ENCODE results near the gene LRMDA. TPM values are rescaled to one million over a fixed set of nuclear protein-coding genes. Genes with fewer than 3 reads are reported as not detected.

Gene LRMDA
- total and polyA plus RNA-seq, 2 of the 8 experiments (the other 6 are each of a cell fraction or from before 2014, with no cell fraction given) = 0.86 to 2.8 TPM

GRCh38 chr10:76089556-76090180, 658.2 kb downstream of the LRMDA start:
- Histone ChIP-seq H3K4me1 (replicated peaks in 1 of 4; ENCODE audit: control insufficient read depth in 3 of 4, insufficient read depth in 4 of 4, low read length in 3 of 4) (peaks cover 0 to 8% (median 3%) of the 10 kb centered on the region in 4 experiments; a peak in 4 of 7 replicates), H3K4me3 (ENCODE audit: extremely low read depth in 1 of 4, insufficient read depth in 2 of 4, low read depth in 3 of 4, low read length in 4 of 4) (no peak overlapping the region), H3K27ac (ENCODE audit: low read depth, low read length) (no peak overlapping the region), H3K79me2 (ENCODE audit: control insufficient read depth in 1 of 2, insufficient read depth in 2 of 2, low read length in 2 of 2) (no peaks in the 10 kb centered on the region), H2AFZ (ENCODE audit: low read length) (no peak overlapping the region), H3K27me3 (replicated peaks in 1 of 4; ENCODE audit: control insufficient read depth in 3 of 4, extremely low read depth in 1 of 4, insufficient read depth in 3 of 4, low read length in 3 of 4) (peaks cover 0 to 5% (median 3%) of the 10 kb centered on the region in 4 experiments; a peak in 2 of 7 replicates), H2BK15ac (ENCODE audit: low read length) (no peak overlapping the region), H2AK5ac (ENCODE audit: low read depth, low read length) (no peak overlapping the region), H3K23me2 (ENCODE audit: low read depth, low read length) (no peaks in the 10 kb centered on the region; the same call in 1 of the 2 replicates), H4K91ac (replicated peaks; ENCODE audit: insufficient read length, low read length) (no peak overlapping the region), H4K8ac (ENCODE audit: extremely low read depth, insufficient read depth, low read length) (no peak overlapping the region), H2BK12ac (ENCODE audit: low read depth, low read length) (no peak overlapping the region), H3K9me3 (ENCODE audit: insufficient read depth in 2 of 2, low read depth in 1 of 2, low read length in 1 of 2) (no peaks in the 10 kb centered on the region), H3K18ac (ENCODE audit: extremely low read depth, low read length) (no peak overlapping the region), H2BK20ac (ENCODE audit: low read length) (no peak overlapping the region), H3K79me1 (ENCODE audit: low read depth, low read length) (no peaks in the 10 kb centered on the region), H3K56ac (replicated peaks; ENCODE audit: insufficient read length, low read depth, low read length) (no peak overlapping the region), H3K14ac (ENCODE audit: insufficient read length) (no peak overlapping the region), H3K4me2 (ENCODE audit: insufficient read depth in 1 of 2, low read depth in 2 of 2, low read length in 2 of 2) (no peak overlapping the region), H4K5ac (ENCODE audit: insufficient read length, low read depth, low read length) (no peak overlapping the region), H2BK120ac (replicated peaks; ENCODE audit: low read depth, low read length) (no peak overlapping the region), H3K4ac (replicated peaks; ENCODE audit: insufficient read length, low read depth, low read length) (no peak overlapping the region), H3K9ac (replicated peaks in 1 of 4; ENCODE audit: extremely low read depth in 1 of 4, low read depth in 3 of 4, low read length in 3 of 4) (no peak overlapping the region), H2BK5ac (ENCODE audit: low read depth, low read length) (no peak overlapping the region), H3K36me3 (ENCODE audit: control insufficient read depth in 2 of 4, insufficient read depth in 4 of 4, low read length in 3 of 4) (no peaks in the 10 kb centered on the region), H4K20me1 (replicated peaks in 1 of 2; ENCODE audit: control insufficient read depth in 1 of 2, insufficient read depth in 2 of 2, low read length in 2 of 2) (no peaks in the 10 kb centered on the region), H3K23ac (ENCODE audit: insufficient read length) (no peak overlapping the region)
- no peak for DNase-seq (ENCODE audit: low read depth in 1 of 2, low spot score in 2 of 2)
- FAIRE-seq = no peak
- WGBS, 2 experiments (ENCODE audit: extremely low coverage in 1 of 2, insufficient coverage in 1 of 2, insufficient read length in 1 of 2, insufficient replicate concordance in 2 of 2, low coverage in 1 of 2, low lambda C conversion rate in 2 of 2, missing lambda C conversion rate in 1 of 2) = 88% methylated on average over 12 of the region's 12 CpGs; no CpG with 5 or more reads in 1 of the 2 experiments
- POLR2A ChIA-PET (ENCODE audit: partially characterized antibody) = no interaction called here
- CTCF ChIA-PET (ENCODE audit: partially characterized antibody) = interaction anchor here (0.6 to 1.7 kb wide), 3 partner anchors 209 to 385 kb away, joined by 3 to 9 read pairs (median 3); no protein-coding TSS in a partner anchor
- TF ChIP-seq CHD2 (IDR thresholded peaks at IDR 0.05; ENCODE audit: low read length) (no peak), TEAD4 (IDR thresholded peaks at IDR 0.05; ENCODE audit: low read depth, low read length) (no peak), ZNF274 (IDR thresholded peaks at IDR 0.05; ENCODE audit: borderline replicate concordance, extremely low read depth, low read length) (no peak), CHD1 (IDR thresholded peaks at IDR 0.05; ENCODE audit: low read depth, low read length) (no peak), GTF2F1 (IDR thresholded peaks at IDR 0.05; ENCODE audit: borderline replicate concordance, low read depth, low read length) (no peak), CTBP2 (IDR thresholded peaks at IDR 0.05; ENCODE audit: borderline replicate concordance, insufficient read depth, insufficient read length, low read length) (no peak)
